ENCODE measurements around the gene MYH7B.

MYH7B gene

GRCh38 chr20:34968042-34968775, 12.5 kb downstream of the MYH7B start:
- DNase-seq (ENCODE audit: extremely low spot score): no peak
- TF ChIP-seq, protein P1, sequence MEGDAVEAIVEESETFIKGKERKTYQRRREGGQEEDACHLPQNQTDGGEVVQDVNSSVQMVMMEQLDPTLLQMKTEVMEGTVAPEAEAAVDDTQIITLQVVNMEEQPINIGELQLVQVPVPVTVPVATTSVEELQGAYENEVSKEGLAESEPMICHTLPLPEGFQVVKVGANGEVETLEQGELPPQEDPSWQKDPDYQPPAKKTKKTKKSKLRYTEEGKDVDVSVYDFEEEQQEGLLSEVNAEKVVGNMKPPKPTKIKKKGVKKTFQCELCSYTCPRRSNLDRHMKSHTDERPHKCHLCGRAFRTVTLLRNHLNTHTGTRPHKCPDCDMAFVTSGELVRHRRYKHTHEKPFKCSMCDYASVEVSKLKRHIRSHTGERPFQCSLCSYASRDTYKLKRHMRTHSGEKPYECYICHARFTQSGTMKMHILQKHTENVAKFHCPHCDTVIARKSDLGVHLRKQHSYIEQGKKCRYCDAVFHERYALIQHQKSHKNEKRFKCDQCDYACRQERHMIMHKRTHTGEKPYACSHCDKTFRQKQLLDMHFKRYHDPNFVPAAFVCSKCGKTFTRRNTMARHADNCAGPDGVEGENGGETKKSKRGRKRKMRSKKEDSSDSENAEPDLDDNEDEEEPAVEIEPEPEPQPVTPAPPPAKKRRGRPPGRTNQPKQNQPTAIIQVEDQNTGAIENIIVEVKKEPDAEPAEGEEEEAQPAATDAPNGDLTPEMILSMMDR (IDR thresholded peaks at IDR 0.05; ENCODE audit: control extremely low read depth, extremely low read depth, low read depth, missing control alignments): no peak
- POLR2A ChIA-PET: interaction anchor here (1.0 to 1.3 kb wide), 2 partner anchors 13 to 94 kb away, joined by 3 read pairs; partner anchors contain the start of genes GSS and MYH7B
- CTCF ChIA-PET: interaction anchor here (0.9 kb wide), 1 partner anchor 25 kb away, joined by 3 read pairs; no protein-coding TSS in a partner anchor

- TF ChIP-seq, protein P1 (IDR thresholded peaks at IDR 0.05; ENCODE audit: control extremely low read depth, extremely low read depth, low read depth, missing control alignments): no peak
- ChIA-PET CTCF (interaction anchor here (1.1 to 1.5 kb wide), 2 partner anchors 34 to 95 kb away, joined by 3 read pairs; no protein-coding TSS in a partner anchor), POLR2A (no interaction called here)
- no peak for DNase-seq (ENCODE audit: extremely low spot score)
Observed at GRCh38 chr20:34970193-34970840, 14.6 kb downstream of the MYH7B start.

DNA sequence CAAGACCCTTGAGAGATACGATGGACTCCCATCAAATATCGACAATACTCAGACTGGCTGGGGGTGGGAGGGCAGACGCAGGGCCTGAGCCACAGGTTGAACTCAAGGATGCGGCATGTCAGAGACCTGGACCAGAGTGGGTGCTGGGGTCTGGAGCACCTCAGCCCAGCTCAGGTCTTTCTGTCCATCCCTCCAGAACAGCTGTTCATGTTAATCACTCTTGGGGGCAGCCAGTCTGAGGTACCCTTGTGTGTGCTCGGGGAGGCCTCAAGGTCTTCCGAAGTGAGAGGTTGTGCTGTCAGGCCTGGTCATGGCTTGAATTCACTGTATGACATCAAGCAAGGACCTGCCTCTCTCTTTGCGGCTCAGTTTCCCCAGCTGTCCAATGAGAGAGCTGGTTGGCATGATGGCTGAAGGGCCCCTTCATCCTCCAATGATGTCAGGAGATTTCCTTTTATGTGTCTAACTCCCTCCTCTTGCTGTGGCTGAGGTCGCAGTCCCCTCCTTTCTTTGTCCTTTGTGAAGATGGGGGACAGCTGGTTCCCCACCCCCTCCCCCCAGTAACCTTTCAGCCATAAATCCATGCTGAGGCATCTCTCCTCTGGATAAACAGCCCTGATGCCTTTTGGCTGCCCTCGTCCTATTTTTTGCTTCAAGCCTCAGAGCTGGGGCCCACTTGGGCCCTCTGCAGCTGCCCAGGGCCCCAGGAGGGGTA, 15.3 kb downstream of the MYH7B start:
- ChIA-PET CTCF (interaction anchor here (1.5 kb wide), 1 partner anchor 96 kb away, joined by 3 read pairs; no protein-coding TSS in a partner anchor), POLR2A (no interaction called here)
- TF ChIP-seq, protein P1 (IDR thresholded peaks at IDR 0.05; ENCODE audit: control extremely low read depth, extremely low read depth, low read depth, missing control alignments): no peak
- DNase-seq (ENCODE audit: extremely low spot score): no peak

DNA sequence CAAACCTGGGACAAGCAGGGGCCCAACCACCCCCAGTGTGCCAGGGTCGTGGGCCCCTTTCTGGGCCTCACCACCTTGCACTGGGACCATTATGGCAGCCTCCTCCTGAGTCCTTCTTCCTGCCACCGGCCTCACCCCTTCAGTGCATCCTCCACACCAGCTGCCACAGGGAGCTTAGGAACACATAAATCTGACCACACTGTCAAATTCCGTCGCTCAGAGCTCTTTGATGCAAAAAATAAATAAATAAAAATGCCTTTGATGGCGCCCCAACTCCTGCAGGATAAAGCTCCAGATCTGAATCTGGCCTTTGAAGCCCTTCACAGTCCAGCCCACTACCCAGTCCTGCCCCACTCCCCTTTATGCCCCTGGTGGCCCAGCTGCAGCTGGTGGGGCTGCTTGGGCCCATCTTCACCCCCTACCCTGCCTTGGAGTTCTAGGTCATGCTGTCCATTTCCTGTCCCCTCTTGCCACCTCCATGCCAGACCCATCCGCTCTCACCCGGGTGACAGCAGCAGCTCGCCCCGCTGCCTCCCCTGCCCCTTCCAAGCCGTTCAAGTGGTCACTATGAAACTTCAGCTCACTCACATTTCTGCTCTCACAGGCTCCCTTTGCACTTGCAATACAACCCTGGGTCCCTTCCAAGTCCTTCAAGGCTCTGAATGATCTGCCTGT, 16.0 kb downstream of the MYH7B start:
- DNase-seq (ENCODE audit: extremely low spot score): no peak
- TF ChIP-seq, protein P1 (IDR thresholded peaks at IDR 0.05; ENCODE audit: control extremely low read depth, extremely low read depth, low read depth, missing control alignments): no peak
- ChIA-PET POLR2A (no interaction called here), CTCF (interaction anchor here (1.5 to 1.9 kb wide), 2 partner anchors 96 to 98 kb away, joined by 3 to 7 read pairs; partner anchors contain the start of gene GGT7)

GRCh38 chr20:34974246-34974645, 18.6 kb downstream of the MYH7B start:
- ChIA-PET CTCF (no interaction called here), POLR2A (no interaction called here)
- no peak for DNase-seq (ENCODE audit: extremely low spot score)
- TF ChIP-seq, protein P1 (IDR thresholded peaks at IDR 0.05; ENCODE audit: control extremely low read depth, extremely low read depth, low read depth, missing control alignments): no peak

DNA sequence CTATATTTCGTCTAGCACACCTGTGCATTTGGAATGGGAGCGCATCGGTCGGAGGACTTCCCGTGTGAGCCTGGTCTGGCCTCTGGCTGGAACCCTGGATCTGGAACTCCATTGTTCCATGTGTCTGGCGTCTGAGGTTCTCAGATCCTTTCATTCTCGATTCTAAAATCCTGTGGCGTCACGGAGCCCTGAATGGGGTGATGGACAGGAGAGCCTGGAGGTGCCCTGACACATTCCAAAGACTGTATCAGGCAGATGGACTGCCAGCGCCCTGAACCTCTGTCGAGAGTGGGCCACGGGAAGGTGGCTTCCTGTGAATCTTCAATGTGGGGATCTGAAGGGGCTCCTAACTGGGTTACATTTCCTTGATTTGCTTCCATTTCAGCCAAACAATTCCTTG, 20.6 kb downstream of the MYH7B start:
- TF ChIP-seq, protein P1 (IDR thresholded peaks at IDR 0.05; ENCODE audit: control extremely low read depth, extremely low read depth, low read depth, missing control alignments): no peak
- POLR2A ChIA-PET: no interaction called here
- no peak for DNase-seq (ENCODE audit: extremely low spot score)
- CTCF ChIA-PET: no interaction called here
